ENCODE measurements around the gene CDCP2.

Gene CDCP2

DNA sequence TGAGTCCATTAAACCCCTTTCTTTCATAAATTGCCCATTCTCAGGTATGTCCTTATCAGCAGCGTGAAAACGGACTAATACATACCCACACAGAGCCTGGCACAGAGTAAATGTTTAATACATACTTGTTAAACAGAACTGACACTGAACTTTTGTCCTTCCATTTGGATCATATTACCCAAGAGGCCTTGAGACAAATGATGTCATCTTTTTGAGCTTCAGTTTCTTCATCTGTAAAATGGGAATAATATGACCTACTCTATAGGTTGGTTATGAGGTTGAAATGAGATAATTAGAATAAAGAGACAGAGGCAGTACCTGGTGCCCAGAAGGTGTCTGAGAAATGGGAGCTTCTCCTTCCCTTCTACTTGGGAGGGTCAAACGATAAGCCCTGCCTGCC lies 33.3 kb upstream of the CDCP2 start:
- no peak for TF ChIP-seq RARB (CRISPR knock-in tag; IDR thresholded peaks at IDR 0.05)
- no peak for ATAC-seq

DNA sequence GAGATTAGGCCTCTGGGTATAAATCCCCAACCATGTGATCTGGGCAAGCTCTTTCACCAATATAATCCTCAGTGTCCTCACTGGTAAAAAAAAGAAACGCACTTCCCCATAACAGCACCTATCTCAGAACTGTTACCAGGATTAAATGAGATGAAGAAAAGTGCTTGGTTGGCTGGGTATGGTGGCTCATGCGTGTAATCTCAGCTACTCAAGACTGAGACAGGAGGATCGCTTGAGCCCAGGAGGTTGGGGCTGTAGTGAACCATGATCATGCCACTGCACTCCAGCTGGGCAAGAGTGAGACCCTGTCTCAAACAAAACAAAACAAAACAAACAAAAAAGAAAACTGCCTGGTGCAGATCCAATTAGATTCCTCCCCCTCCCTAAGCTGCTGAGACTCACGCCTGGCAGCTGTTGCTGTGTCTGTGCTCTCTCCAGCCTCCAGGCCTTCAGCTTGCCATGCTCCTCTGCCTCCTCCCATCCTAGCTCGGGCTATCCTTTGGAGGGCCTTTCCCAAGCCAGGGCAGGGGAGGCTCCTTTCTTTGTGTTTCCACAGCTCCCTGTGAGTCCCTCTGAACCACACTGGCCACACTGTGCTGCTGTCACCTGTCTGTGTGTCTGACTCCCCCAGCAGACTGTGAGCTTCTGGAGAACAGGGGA lies 28.0 kb upstream of the CDCP2 start:
- ATAC-seq, result no peak
- no peak for TF ChIP-seq ZNF8 (CRISPR knock-in tag; IDR thresholded peaks at IDR 0.05)
- TF ChIP-seq GLIS3 (CRISPR knock-in tag; IDR thresholded peaks at IDR 0.05), result no peak
- TF ChIP-seq, protein P1, sequence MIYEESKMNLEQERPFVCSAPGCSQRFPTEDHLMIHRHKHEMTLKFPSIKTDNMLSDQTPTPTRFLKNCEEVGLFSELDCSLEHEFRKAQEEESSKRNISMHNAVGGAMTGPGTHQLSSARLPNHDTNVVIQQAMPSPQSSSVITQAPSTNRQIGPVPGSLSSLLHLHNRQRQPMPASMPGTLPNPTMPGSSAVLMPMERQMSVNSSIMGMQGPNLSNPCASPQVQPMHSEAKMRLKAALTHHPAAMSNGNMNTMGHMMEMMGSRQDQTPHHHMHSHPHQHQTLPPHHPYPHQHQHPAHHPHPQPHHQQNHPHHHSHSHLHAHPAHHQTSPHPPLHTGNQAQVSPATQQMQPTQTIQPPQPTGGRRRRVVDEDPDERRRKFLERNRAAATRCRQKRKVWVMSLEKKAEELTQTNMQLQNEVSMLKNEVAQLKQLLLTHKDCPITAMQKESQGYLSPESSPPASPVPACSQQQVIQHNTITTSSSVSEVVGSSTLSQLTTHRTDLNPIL (CRISPR knock-in tag; IDR thresholded peaks at IDR 0.05; ENCODE audit: low read depth), result no peak
- no peak for TF ChIP-seq ZNF70 (CRISPR knock-in tag; IDR thresholded peaks at IDR 0.05)
- TF ChIP-seq, protein P2, sequence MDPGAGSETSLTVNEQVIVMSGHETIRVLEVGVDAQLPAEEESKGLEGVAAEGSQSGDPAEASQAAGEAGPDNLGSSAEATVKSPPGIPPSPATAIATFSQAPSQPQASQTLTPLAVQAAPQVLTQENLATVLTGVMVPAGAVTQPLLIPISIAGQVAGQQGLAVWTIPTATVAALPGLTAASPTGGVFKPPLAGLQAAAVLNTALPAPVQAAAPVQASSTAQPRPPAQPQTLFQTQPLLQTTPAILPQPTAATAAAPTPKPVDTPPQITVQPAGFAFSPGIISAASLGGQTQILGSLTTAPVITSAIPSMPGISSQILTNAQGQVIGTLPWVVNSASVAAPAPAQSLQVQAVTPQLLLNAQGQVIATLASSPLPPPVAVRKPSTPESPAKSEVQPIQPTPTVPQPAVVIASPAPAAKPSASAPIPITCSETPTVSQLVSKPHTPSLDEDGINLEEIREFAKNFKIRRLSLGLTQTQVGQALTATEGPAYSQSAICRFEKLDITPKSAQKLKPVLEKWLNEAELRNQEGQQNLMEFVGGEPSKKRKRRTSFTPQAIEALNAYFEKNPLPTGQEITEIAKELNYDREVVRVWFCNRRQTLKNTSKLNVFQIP (CRISPR knock-in tag; IDR thresholded peaks at IDR 0.05; ENCODE audit: borderline replicate concordance, low read depth), result no peak
- no peak for TF ChIP-seq TCF4 (CRISPR knock-in tag; IDR thresholded peaks at IDR 0.05; ENCODE audit: borderline replicate concordance)
- TF ChIP-seq RARB (CRISPR knock-in tag; IDR thresholded peaks at IDR 0.05), result no peak
- no peak for TF ChIP-seq OSR1 (CRISPR knock-in tag; IDR thresholded peaks at IDR 0.05)
- TF ChIP-seq ARNTL (CRISPR knock-in tag; IDR thresholded peaks at IDR 0.05; ENCODE audit: borderline replicate concordance, low read depth), result no peak
- no peak for TF ChIP-seq ZNF565 (CRISPR knock-in tag; conservative IDR thresholded peaks at IDR 0.05; ENCODE audit: low read depth)
- TF ChIP-seq ZFP3 (CRISPR knock-in tag; IDR thresholded peaks at IDR 0.05), result no peak
- no peak for TF ChIP-seq BACH2 (CRISPR knock-in tag; IDR thresholded peaks at IDR 0.05; ENCODE audit: borderline replicate concordance)

DNA sequence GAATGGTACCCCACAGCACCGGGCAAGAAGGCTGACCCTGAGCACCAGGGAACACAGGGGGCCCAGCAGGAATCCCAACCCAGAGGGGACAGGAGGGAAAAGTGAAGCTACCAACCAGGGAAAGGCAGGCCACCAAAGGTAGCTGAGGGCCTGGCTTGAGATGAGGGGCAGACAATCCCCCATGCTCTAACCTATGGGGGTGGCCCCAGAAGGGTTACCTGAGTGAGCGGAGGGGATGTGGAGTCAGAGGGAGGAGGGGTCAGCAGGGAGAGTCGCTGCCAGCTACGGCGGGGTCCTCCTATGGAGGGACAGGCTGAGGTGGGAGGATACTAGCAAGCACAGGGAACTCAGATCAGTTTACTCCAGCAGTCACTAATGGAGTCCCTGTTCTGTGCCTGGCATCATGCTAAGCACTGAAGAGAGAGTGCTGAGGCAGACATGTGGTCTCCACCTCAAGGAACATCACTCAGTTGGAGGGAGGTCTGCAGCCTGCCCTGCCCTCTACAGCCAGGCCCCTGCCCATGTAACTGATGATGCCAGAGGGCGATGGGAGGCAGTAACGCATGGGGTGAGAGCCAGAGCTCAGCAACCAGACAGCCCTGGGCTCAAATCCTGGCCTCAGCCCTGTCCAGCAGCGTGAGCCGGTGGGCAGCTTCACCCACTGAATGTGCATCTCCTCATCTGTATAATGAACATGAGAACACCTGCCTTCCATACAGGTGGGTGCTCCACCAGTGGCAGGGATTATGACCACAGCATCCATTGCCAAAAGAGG lies 25.7 kb upstream of the CDCP2 start:
- TF ChIP-seq, protein P1 (CRISPR knock-in tag; IDR thresholded peaks at IDR 0.05; ENCODE audit: low read depth), result no peak
- TF ChIP-seq, protein P3, sequence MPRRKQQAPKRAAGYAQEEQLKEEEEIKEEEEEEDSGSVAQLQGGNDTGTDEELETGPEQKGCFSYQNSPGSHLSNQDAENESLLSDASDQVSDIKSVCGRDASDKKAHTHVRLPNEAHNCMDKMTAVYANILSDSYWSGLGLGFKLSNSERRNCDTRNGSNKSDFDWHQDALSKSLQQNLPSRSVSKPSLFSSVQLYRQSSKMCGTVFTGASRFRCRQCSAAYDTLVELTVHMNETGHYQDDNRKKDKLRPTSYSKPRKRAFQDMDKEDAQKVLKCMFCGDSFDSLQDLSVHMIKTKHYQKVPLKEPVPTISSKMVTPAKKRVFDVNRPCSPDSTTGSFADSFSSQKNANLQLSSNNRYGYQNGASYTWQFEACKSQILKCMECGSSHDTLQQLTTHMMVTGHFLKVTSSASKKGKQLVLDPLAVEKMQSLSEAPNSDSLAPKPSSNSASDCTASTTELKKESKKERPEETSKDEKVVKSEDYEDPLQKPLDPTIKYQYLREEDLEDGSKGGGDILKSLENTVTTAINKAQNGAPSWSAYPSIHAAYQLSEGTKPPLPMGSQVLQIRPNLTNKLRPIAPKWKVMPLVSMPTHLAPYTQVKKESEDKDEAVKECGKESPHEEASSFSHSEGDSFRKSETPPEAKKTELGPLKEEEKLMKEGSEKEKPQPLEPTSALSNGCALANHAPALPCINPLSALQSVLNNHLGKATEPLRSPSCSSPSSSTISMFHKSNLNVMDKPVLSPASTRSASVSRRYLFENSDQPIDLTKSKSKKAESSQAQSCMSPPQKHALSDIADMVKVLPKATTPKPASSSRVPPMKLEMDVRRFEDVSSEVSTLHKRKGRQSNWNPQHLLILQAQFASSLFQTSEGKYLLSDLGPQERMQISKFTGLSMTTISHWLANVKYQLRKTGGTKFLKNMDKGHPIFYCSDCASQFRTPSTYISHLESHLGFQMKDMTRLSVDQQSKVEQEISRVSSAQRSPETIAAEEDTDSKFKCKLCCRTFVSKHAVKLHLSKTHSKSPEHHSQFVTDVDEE (CRISPR knock-in tag; IDR thresholded peaks at IDR 0.05), result no peak
- no peak for TF ChIP-seq OSR1 (CRISPR knock-in tag; IDR thresholded peaks at IDR 0.05)
- no peak for TF ChIP-seq ZNF70 (CRISPR knock-in tag; IDR thresholded peaks at IDR 0.05)
- TF ChIP-seq ZNF565 (CRISPR knock-in tag; conservative IDR thresholded peaks at IDR 0.05; ENCODE audit: low read depth), result no peak
- no peak for TF ChIP-seq PPARA (CRISPR knock-in tag; IDR thresholded peaks at IDR 0.05; ENCODE audit: borderline replicate concordance)
- TF ChIP-seq TCF4 (CRISPR knock-in tag; IDR thresholded peaks at IDR 0.05; ENCODE audit: borderline replicate concordance), result no peak
- no peak for TF ChIP-seq ARNTL (CRISPR knock-in tag; IDR thresholded peaks at IDR 0.05; ENCODE audit: borderline replicate concordance, low read depth)
- no peak for TF ChIP-seq ZNF8 (CRISPR knock-in tag; IDR thresholded peaks at IDR 0.05)
- TF ChIP-seq ZFP30 (CRISPR knock-in tag; IDR thresholded peaks at IDR 0.05), result no peak
- TF ChIP-seq BACH2 (CRISPR knock-in tag; IDR thresholded peaks at IDR 0.05; ENCODE audit: borderline replicate concordance), result no peak
- TF ChIP-seq, protein P4, sequence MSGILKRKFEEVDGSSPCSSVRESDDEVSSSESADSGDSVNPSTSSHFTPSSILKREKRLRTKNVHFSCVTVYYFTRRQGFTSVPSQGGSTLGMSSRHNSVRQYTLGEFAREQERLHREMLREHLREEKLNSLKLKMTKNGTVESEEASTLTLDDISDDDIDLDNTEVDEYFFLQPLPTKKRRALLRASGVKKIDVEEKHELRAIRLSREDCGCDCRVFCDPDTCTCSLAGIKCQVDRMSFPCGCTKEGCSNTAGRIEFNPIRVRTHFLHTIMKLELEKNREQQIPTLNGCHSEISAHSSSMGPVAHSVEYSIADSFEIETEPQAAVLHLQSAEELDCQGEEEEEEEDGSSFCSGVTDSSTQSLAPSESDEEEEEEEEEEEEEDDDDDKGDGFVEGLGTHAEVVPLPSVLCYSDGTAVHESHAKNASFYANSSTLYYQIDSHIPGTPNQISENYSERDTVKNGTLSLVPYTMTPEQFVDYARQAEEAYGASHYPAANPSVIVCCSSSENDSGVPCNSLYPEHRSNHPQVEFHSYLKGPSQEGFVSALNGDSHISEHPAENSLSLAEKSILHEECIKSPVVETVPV (CRISPR knock-in tag; IDR thresholded peaks at IDR 0.05), result no peak
- TF ChIP-seq TOX (CRISPR knock-in tag; IDR thresholded peaks at IDR 0.05; ENCODE audit: borderline replicate concordance), result no peak
- TF ChIP-seq, protein P2 (CRISPR knock-in tag; IDR thresholded peaks at IDR 0.05; ENCODE audit: borderline replicate concordance, low read depth), result no peak
- no peak for TF ChIP-seq ISL1 (CRISPR knock-in tag; IDR thresholded peaks at IDR 0.05)
- no peak for TF ChIP-seq ZFP3 (CRISPR knock-in tag; IDR thresholded peaks at IDR 0.05)
- TF ChIP-seq SNAI2 (CRISPR knock-in tag; IDR thresholded peaks at IDR 0.05), result no peak
- TF ChIP-seq, protein P5, sequence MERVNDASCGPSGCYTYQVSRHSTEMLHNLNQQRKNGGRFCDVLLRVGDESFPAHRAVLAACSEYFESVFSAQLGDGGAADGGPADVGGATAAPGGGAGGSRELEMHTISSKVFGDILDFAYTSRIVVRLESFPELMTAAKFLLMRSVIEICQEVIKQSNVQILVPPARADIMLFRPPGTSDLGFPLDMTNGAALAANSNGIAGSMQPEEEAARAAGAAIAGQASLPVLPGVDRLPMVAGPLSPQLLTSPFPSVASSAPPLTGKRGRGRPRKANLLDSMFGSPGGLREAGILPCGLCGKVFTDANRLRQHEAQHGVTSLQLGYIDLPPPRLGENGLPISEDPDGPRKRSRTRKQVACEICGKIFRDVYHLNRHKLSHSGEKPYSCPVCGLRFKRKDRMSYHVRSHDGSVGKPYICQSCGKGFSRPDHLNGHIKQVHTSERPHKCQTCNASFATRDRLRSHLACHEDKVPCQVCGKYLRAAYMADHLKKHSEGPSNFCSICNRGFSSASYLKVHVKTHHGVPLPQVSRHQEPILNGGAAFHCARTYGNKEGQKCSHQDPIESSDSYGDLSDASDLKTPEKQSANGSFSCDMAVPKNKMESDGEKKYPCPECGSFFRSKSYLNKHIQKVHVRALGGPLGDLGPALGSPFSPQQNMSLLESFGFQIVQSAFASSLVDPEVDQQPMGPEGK (CRISPR knock-in tag; IDR thresholded peaks at IDR 0.05; ENCODE audit: borderline replicate concordance), result no peak
- no peak for TF ChIP-seq GLIS3 (CRISPR knock-in tag; IDR thresholded peaks at IDR 0.05)
- no peak for ATAC-seq

Measured in SK-N-SH treated with all-trans-retinoic acid at 6 μM for 48 hours (cell line).